A673 (cell line): Measurements from ENCODE around the gene PRR5L. TPM values are rescaled to one million over a fixed set of nuclear protein-coding genes. Genes with fewer than 3 reads are reported as not detected.

Experiments
- BruUV-seq: library from RNA; stranded (reverse); fragments of 400-500 nt; replicated peaks from 2 replicates; lab custom pipeline; 2021; lab: Mats Ljungman, UMichigan
- CTCF ChIA-PET: fragments of 300-600 bp; sonication (Branson Sonifier 250); formaldehyde crosslinking; loops from one replicate; lab custom pipeline; 2022; ENCODE audit warnings: antibody characterized with exemption; lab: Charles Lee
- POLR2A ChIA-PET: fragments of 300-600 bp; sonication (Branson Sonifier 250); formaldehyde crosslinking; loops from one replicate; lab custom pipeline; 2022; ENCODE audit warnings: antibody characterized with exemption; ENCODE audit not compliant: low non-redundant PET; lab: Charles Lee
- DNase-seq: peaks from one replicate; pipeline ENCODE4 v3.0.0-alpha.2; 2015; ENCODE audit warnings: low spot score
- H3K27ac ChIP-seq: fragments of 200-600 bp; sonication (generic); 2 replicates; pipeline ENCODE4 v1.5.1; 2016; ENCODE audit warnings: mixed run types, low read depth, mild to moderate bottlenecking, mixed read lengths, antibody characterized with exemption, low read length; ENCODE audit not compliant: poor library complexity, severe bottlenecking
- H3K27me3 ChIP-seq: fragments of 200-600 bp; sonication (generic); replicated peaks from 2 replicates; pipeline ENCODE4 v1.6.1; 2017; ENCODE audit warnings: mixed run types, low read depth, mild to moderate bottlenecking, mixed read lengths, antibody characterized with exemption, low read length; ENCODE audit not compliant: insufficient read depth, poor library complexity
- H3K36me3 ChIP-seq: fragments of 200-600 bp; sonication (generic); 2 replicates; pipeline ENCODE4 v1.6.1; 2016; ENCODE audit warnings: mixed run types, mild to moderate bottlenecking, mixed read lengths, antibody characterized with exemption, low read length; ENCODE audit not compliant: insufficient read depth, poor library complexity, severe bottlenecking
- H3K4me1 ChIP-seq: fragments of 200-600 bp; sonication (generic); 2 replicates; pipeline ENCODE4 v1.6.1; 2017; ENCODE audit warnings: mixed run types, mild to moderate bottlenecking, mixed read lengths, antibody characterized with exemption, low read length; ENCODE audit not compliant: insufficient read depth, poor library complexity, severe bottlenecking
- H3K4me3 ChIP-seq: fragments of 200-600 bp; sonication (generic); 2 replicates; pipeline ENCODE4 v1.5.1; 2016; ENCODE audit warnings: low read depth, mixed run types, mild to moderate bottlenecking, mixed read lengths, low read length; ENCODE audit not compliant: poor library complexity, severe bottlenecking
- H3K9me3 ChIP-seq: fragments of 200-600 bp; sonication (generic); 2 replicates; pipeline ENCODE4 v1.6.1; 2016; ENCODE audit warnings: mixed run types, low read depth, mild to moderate bottlenecking, mixed read lengths, antibody characterized with exemption, low read length; ENCODE audit not compliant: poor library complexity, severe bottlenecking
- EZH2 ChIP-seq: fragments of 200-600 bp; sonication (generic); IDR thresholded peaks from 2 replicates; pipeline ENCODE4 v1.6.1; 2017; ENCODE audit warnings: borderline replicate concordance, low read depth, mild to moderate bottlenecking, mixed read lengths, antibody characterized with exemption, low read length; ENCODE audit not compliant: poor library complexity, severe bottlenecking
- intact Hi-C: fragments of 100-400 bp; cut with micrococcal nuclease; formaldehyde crosslinking; loops from one replicate; pipeline ENCODE4 v1.10.0; 2022; ENCODE audit not compliant: unreplicated experiment
- total RNA-seq: library from RNA; stranded (reverse); gene quantifications from 2 replicates; pipeline ENCODE4 v1.2.3, GENCODE V29; 2021
- TF ChIP-seq, protein P1 (sequence below): fragments of 300-800, 200-600 bp; sonication (generic); conservative IDR thresholded peaks from 2 replicates; pipeline ENCODE4 v1.5.1; 2017; ENCODE audit warnings: low read depth, mild to moderate bottlenecking, antibody characterized with exemption, low read length, moderate library complexity, mixed read lengths

Gene PRR5L
- total RNA-seq, 1 experiment from 2014 or later = 102 TPM

DNA sequence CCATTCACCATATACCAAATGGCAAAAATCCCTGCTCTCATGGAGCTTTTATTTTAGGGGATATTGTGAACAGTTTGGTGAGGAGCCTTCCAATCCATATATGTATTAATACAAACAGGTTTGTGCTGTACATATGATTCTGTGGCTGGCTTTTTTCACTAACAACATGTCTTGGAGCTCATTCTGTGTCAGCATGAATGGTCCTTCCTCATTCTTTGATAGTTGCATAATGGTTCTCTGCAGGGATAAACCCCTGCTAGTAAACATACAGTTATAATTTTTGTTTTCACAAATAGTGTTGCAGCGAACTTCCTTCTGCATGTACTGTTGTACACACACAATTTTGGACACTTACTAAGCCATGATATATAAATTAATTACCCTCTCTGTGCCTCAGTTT lies 8.3 kb downstream of the PRR5L start:
- BruUV-seq = no TSS peak
- POLR2A ChIA-PET = no interaction called here
- CTCF ChIA-PET = no interaction called here
- Histone ChIP-seq H3K4me1 (peaks cover 4% of the 10 kb centered on the region), H3K27ac (no peak overlapping the region), H3K4me3 (no peak overlapping the region), H3K36me3 (no peaks in the 10 kb centered on the region), H3K9me3 (no peaks in the 10 kb centered on the region), H3K27me3 (no peaks in the 10 kb centered on the region)
- TF ChIP-seq, protein P1, sequence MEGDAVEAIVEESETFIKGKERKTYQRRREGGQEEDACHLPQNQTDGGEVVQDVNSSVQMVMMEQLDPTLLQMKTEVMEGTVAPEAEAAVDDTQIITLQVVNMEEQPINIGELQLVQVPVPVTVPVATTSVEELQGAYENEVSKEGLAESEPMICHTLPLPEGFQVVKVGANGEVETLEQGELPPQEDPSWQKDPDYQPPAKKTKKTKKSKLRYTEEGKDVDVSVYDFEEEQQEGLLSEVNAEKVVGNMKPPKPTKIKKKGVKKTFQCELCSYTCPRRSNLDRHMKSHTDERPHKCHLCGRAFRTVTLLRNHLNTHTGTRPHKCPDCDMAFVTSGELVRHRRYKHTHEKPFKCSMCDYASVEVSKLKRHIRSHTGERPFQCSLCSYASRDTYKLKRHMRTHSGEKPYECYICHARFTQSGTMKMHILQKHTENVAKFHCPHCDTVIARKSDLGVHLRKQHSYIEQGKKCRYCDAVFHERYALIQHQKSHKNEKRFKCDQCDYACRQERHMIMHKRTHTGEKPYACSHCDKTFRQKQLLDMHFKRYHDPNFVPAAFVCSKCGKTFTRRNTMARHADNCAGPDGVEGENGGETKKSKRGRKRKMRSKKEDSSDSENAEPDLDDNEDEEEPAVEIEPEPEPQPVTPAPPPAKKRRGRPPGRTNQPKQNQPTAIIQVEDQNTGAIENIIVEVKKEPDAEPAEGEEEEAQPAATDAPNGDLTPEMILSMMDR = no peak
- no peak for TF ChIP-seq EZH2
- intact Hi-C loops = no loop called here
- no peak for DNase-seq

DNA sequence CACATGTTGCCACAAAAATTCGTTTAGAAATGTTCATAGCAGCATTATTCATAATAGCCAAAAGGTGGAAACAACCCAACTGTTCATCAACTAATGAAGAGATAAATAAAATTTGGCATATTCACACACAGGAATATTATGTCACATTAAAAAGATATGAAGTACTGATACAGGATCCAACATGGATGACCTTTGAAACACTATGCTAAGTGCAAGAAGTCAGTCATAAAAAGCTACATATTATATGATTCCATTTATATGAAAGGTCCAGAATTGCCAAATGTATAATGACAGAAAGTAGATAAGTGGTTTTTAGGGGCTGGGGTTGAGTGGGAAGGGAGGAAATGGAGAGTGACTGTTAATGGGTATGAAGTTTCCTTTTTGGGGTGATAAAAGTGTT lies 9.0 kb downstream of the PRR5L start:
- BruUV-seq = no TSS peak
- intact Hi-C loops = loop anchor here (5.0 kb wide), 2 partner anchors 67 to 187 kb away; no protein-coding TSS in a partner anchor
- H3K9me3 ChIP-seq = no peaks in the 10 kb centered on the region
- ChIA-PET POLR2A (no interaction called here), CTCF (interaction anchor here (1.0 kb wide), 1 partner anchor 188 kb away, joined by 3 read pairs; no protein-coding TSS in a partner anchor)
- no peak overlapping the region for H3K4me3 ChIP-seq
- H3K36me3 ChIP-seq = no peaks in the 10 kb centered on the region
- DNase-seq = no peak
- H3K27ac ChIP-seq = no peak overlapping the region
- no peaks in the 10 kb centered on the region for H3K27me3 ChIP-seq
- TF ChIP-seq, protein P1 = no peak
- TF ChIP-seq EZH2 = no peak
- H3K4me1 ChIP-seq = peaks cover 4% of the 10 kb centered on the region

DNA sequence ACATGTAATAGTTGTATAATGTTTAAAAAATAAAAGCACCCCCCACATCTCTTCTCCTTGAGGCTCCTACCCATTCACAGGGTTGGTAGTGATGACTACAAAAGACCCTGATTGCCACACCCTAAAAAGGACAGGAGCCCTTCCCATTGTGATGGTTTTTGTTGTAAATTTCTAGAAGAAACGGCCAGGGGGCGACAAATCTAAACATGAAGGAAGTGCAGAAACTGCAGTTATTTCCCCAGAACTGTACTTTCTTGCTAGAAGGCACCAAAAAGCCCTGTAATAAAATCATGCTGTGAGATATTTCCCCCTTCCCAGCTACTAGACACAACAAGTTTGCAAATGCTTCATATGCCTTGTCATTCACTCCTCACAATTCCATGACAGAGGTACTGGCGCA lies 10.8 kb downstream of the PRR5L start:
- intact Hi-C loops = loop anchor here (1.0 to 5.0 kb wide), 3 partner anchors 65 to 185 kb away; no protein-coding TSS in a partner anchor
- Histone ChIP-seq H3K9me3 (no peaks in the 10 kb centered on the region), H3K4me3 (no peak overlapping the region), H3K36me3 (no peaks in the 10 kb centered on the region), H3K27me3 (no peaks in the 10 kb centered on the region), H3K27ac (no peak overlapping the region), H3K4me1 (peaks cover 4% of the 10 kb centered on the region)
- peak; percentile 91 for DNase-seq
- ChIA-PET POLR2A (no interaction called here), CTCF (interaction anchor here (1.2 to 1.6 kb wide), 2 partner anchors 65 to 171 kb away, joined by 4 to 12 read pairs; no protein-coding TSS in a partner anchor)
- TF ChIP-seq, protein P1 = peak; percentile 91
- no peak for TF ChIP-seq EZH2
- BruUV-seq = no TSS peak
